Activated naive CD8-positive, alpha-beta T cell treated with anti-CD3 and anti-CD28 coated beads, Interleukin-2, amount 50 U/mL, for 16 hours (primary cell): Measurements from ENCODE around the gene TNFSF12.

Experiments used
- DNase-seq: peaks from one replicate; pipeline ENCODE4 v3.0.0-alpha.2; 2020; ENCODE audit warnings: low read depth, low spot score

The TNFSF12 gene

GRCh38 chr17:7548585-7549400 is at the start of gene TNFSF12:
TSS of gene TNFSF12 (plus strand) at chr17:7549058. CDS start at chr17:7549154, 96 bp downstream.
- DNase-seq: no peak

DNA sequence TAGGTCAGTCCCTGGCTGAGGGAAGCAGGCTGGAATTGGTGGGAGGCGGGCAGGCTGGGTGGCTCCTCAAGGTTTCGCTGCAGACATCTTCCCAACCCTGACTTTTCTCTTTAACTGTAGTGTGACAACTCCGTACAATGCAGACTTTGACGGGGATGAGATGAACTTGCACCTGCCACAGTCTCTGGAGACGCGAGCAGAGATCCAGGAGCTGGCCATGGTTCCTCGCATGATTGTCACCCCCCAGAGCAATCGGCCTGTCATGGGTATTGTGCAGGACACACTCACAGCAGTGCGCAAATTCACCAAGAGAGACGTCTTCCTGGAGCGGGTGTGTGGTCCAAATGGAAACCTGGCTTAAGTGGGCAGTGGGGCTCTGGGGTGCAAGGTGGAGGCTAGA is 49.7 kb upstream of the TNFSF12 start:
- no peak for DNase-seq

DNA sequence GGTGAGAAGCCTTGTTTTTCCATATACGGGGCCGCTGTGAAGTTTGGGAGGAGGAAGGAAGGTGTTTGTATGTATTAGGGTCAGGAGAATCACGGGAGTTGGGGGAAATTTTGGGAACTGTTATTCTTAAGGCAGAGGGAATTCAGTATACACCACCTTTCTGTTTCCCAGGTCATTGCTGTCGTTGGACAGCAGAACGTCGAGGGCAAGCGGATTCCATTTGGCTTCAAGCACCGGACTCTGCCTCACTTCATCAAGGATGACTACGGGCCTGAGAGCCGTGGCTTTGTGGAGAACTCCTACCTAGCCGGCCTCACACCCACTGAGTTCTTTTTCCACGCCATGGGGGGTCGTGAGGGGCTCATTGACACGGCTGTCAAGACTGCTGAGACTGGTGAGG is 47.1 kb upstream of the TNFSF12 start:
- DNase-seq: no peak

GRCh38 chr17:7502171-7502847 is 46.5 kb upstream of the TNFSF12 start:
- no peak for DNase-seq

DNA sequence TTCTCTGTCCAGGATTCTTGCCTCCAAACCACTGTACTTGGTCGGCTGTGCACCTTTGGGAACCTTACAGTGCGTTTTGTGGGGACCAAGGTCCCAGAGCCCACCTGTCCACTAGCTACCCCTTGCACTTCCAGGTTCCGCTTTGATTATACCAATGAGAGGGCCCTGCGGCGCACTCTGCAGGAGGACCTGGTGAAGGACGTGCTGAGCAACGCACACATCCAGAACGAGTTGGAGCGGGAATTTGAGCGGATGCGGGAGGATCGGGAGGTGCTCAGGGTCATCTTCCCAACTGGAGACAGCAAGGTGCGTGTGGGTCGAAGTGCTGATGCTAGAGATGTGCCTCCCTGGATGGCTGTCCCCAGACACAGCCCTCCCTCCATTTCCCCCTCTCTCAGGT is 45.9 kb upstream of the TNFSF12 start:
- no peak for DNase-seq

DNA sequence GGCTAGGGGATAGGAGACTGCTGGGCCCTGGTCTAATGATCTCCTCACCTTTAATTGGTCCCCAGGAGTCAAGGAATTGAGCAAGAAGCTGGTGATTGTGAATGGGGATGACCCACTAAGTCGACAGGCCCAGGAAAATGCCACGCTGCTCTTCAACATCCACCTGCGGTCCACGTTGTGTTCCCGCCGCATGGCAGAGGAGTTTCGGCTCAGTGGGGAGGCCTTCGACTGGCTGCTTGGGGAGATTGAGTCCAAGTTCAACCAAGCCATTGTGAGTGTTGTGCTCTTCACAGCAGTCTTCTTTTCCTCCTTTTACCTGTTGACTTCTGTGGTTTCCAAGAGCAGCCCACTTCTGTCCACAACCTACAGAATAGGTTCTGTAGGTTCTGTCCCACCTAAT is 45.3 kb upstream of the TNFSF12 start:
- no peak for DNase-seq

DNA sequence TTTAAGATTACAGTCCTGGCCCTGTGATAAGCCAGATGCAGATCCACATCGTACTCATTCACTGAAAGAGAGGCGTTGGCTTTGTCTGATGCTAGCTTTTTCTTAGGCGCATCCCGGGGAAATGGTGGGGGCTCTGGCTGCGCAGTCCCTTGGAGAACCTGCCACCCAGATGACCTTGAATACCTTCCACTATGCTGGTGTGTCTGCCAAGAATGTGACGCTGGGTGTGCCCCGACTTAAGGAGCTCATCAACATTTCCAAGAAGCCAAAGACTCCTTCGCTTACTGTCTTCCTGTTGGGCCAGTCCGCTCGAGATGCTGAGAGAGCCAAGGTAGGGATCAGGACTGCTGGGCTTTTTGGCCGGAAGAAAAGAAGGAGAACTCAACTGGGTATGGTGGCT is 40.7 kb upstream of the TNFSF12 start:
- DNase-seq: no peak

GRCh38 chr17:7508846-7509245 is 40.0 kb upstream of the TNFSF12 start:
- DNase-seq: no peak

DNA sequence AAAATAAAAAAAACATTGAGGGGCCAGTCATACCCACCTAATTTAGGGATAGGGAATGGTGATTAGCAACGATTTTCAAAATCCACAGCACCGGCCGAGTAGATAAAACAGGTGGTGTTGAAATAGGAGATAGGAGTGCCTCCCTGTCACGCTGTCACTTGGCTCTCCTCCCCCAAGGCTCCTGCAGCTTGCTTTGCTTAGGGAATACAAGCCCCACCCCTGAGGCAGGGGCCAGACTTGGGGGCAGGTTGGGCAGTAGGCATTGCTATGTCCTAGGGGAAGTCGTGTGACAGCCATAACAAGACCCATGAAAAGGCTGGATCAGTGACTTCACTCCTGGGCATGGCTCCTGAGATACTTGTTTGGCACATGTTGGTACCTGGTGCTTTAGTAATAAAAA is 38.9 kb upstream of the TNFSF12 start:
- DNase-seq: no peak

DNA sequence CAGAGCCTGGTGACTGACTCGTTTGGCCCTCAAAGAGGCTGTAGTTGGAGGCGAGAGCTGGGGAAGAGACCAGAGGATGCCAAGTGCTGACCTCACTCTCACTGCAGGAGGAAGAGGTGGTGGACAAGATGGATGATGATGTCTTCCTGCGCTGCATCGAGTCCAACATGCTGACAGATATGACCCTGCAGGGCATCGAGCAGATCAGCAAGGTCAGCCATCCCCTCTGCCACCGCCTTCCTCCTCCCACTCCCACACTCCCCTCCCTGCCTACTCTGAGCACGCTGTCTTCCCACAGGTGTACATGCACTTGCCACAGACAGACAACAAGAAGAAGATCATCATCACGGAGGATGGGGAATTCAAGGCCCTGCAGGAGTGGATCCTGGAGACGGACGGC is 37.8 kb upstream of the TNFSF12 start:
- DNase-seq: no peak

DNA sequence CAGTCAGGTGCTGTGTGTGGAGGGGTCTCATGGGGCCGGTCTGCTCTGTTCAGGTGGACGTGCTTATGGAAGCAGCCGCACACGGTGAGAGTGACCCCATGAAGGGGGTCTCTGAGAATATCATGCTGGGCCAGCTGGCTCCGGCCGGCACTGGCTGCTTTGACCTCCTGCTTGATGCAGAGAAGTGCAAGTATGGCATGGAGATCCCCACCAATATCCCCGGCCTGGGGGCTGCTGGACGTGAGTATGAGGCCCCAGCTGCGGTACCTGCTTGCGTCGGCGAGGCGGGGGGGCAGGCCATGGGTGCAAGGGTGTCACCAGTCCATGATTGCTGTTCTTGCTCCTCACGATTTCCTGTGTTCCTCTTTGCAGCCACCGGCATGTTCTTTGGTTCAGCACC is 36.8 kb upstream of the TNFSF12 start:
- no peak for DNase-seq

GRCh38 chr17:7512824-7513540 is 35.9 kb upstream of the TNFSF12 start:
- no peak for DNase-seq

DNA sequence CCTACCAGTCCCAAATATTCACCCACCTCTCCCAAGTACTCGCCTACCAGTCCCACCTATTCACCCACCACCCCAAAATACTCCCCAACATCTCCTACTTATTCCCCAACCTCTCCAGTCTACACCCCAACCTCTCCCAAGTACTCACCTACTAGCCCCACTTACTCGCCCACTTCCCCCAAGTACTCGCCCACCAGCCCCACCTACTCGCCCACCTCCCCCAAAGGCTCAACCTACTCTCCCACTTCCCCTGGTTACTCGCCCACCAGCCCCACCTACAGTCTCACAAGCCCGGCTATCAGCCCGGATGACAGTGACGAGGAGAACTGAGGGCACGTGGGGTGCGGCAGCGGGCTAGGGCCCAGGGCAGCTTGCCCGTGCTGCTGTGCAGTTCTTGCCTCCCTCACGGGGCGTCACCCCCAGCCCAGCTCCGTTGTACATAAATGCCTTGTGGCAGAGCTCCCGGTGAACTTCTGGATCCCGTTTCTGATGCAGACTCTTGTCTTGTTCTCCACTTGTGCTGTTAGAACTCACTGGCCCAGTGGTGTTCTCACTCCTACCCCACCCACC is 34.9 kb upstream of the TNFSF12 start:
- no peak for DNase-seq

DNA sequence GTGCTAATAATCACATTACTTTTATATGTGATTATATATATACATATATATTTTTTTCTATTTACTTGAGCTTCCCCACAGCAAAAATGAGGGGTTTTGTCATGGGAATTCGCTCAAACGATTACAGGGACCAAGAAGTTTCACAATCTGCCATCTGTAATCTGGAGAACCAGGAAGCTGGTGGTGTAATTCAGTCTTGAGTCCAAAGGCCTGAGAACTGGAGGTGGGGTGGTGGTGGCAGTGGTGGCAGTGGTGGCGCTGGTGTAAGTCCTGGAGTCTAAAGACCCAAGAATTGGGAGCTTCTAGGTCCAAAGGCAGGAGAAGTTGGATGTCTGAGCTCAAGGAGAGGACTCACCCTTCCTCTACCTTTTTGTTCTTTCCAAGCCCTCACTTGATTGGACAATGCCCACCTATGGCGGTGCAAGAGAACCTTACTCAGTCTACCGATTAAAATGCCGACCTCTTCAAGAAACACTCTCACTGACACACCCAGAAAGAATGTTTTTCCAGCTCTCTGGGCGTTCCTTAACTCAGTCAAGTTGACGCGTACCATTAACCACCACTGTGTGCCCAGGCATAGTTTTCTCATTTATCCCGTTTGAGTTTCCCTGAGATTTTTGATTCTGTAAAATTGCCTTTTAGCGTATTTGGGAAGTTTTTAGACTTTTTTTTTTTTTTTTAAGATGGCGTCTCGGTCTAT is 32.8 kb upstream of the TNFSF12 start:
- no peak for DNase-seq

- no peak for DNase-seq
These were observed 25.8 kb upstream of the TNFSF12 start for GRCh38 chr17:7523033-7523432.

DNA sequence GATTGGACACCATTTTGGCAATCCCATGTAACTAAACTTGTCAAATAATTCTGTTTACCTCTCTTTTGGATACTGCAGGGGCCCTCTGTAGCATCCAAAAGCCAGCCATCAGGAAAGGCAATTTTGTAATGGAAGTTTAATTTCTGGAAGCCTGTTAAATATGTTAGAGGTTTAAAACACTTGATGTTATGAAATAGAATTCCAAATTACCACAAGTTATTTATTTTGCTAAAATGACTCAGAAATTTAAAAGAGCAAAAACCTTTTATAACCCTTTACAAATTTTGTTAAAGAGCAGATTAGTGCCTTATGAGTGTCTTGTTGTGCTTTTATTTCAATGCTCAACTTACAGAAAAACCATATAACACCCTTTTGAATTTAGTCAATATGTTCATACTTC is 20.0 kb upstream of the TNFSF12 start:
- no peak for DNase-seq

GRCh38 chr17:7530023-7530900 is 18.6 kb upstream of the TNFSF12 start:
- no peak for DNase-seq

- no peak for DNase-seq
These were observed 10.8 kb upstream of the TNFSF12 start for GRCh38 chr17:7538050-7538449.

DNA sequence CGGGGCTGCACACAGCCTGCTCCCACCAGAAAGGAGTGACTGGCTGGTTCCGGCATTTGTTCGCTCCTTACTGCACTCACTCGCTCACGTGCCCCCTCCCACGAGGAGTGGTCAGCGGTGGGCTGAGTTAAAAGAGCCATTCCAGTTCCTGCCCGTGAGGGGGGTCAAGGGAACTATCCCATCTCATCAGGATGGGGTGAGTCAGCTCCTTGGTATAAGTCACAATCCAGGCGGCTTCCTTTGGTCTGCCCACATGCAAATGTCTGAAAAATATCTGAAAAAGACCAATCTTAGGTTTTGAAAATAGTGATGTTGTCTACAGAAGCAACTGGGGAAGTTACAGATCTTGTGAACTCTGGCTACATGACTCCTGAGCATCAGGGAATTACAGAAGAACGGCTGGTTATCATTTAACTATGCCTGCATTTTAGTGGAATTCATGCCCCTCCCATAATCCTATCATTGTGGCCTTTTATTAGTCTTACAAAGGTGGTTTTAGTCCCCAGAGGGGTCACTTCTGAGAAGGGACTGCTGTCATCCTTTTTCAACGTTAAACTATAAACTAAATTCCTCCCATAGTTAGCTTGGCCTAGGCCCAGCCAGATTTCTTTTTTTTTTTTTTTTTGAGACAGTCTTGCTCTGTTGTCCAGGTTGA is 9.8 kb upstream of the TNFSF12 start:
- no peak for DNase-seq

- DNase-seq: no peak
These were observed 7.7 kb upstream of the TNFSF12 start for GRCh38 chr17:7541074-7541621.
